DND-41 (cell line): ENCODE data around the gene SRPK2.

Experiments
- EZH2 ChIP-seq: IDR thresholded peaks from 3 replicates; pipeline ENCODE4 v1.6.1; 2012; ENCODE audit warnings: borderline replicate concordance, low read depth, mild to moderate bottlenecking, moderate library complexity, low read length, inconsistent platforms; ENCODE audit not compliant: severe bottlenecking
- TF ChIP-seq, protein P1 (sequence below): IDR thresholded peaks from 2 replicates; pipeline ENCODE4 v1.5.1; 2012; ENCODE audit warnings: borderline replicate concordance, low read length, moderate library complexity, mild to moderate bottlenecking; ENCODE audit not compliant: poor library complexity, severe bottlenecking; ENCODE audit errors: extremely low read depth

DNA sequence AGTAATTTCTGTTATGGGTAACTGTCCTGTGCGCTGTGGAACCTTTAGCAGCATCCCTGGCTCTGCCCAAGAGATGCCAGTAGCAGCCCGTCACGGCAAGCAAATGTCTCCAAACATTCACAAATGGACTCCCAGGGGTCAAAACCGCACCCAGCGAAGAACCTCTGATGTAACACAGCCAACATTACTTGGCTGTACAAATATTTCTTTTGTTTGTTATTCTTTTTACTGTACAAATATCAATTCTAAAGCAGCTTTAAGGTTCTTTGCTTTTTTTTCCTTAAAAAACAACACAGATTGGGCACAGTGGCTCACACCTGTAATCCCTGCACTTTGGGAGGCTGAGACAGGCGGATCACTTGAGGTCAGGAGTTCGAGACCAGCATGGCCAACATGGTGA lies 192.2 kb downstream of the SRPK2 start:
- TF ChIP-seq, protein P1, sequence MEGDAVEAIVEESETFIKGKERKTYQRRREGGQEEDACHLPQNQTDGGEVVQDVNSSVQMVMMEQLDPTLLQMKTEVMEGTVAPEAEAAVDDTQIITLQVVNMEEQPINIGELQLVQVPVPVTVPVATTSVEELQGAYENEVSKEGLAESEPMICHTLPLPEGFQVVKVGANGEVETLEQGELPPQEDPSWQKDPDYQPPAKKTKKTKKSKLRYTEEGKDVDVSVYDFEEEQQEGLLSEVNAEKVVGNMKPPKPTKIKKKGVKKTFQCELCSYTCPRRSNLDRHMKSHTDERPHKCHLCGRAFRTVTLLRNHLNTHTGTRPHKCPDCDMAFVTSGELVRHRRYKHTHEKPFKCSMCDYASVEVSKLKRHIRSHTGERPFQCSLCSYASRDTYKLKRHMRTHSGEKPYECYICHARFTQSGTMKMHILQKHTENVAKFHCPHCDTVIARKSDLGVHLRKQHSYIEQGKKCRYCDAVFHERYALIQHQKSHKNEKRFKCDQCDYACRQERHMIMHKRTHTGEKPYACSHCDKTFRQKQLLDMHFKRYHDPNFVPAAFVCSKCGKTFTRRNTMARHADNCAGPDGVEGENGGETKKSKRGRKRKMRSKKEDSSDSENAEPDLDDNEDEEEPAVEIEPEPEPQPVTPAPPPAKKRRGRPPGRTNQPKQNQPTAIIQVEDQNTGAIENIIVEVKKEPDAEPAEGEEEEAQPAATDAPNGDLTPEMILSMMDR = no peak
- no peak for TF ChIP-seq EZH2
